K562 (cell line): ENCODE data around the gene NDUFB10. TPM values are rescaled to one million over a fixed set of nuclear protein-coding genes. Genes with fewer than 3 reads are reported as not detected.
A peak's percentile ranks its signal among the peaks of the same experiment; 100 is the strongest.

Source experiments
- CCNT2 ChIP-seq: IDR thresholded peaks from 2 replicates; pipeline ENCODE4 v1.6.1; 2011; ENCODE audit warnings: borderline replicate concordance, low read depth, mild to moderate bottlenecking, moderate library complexity, mixed read lengths, low read length; ENCODE audit not compliant: insufficient read length; ENCODE audit errors: extremely low read depth
- CHD7 ChIP-seq: fragments of 200-600 bp; sonication (generic); IDR thresholded peaks from one replicate; pipeline ENCODE4 v1.6.1; 2012; ENCODE audit warnings: mild to moderate bottlenecking, low read depth, low read length, inconsistent platforms
- FOSL1 ChIP-seq: fragments of 200-800 bp; sonication (Bioruptor generic); conservative IDR thresholded peaks from 2 replicates; pipeline ENCODE4 v1.6.1; 2016; ENCODE audit warnings: missing genetic modification characterization, missing compliant biosample characterization
- GATAD2A ChIP-seq: fragments of 450-650 bp; IDR thresholded peaks from 2 replicates; pipeline ENCODE4 v1.6.1; 2017
- HNRNPUL1 ChIP-seq: fragments of 200-400 bp; formaldehyde crosslinking; IDR thresholded peaks from 2 replicates; pipeline ENCODE4 v1.6.1; 2017; ENCODE audit warnings: low read length
- MAFF ChIP-seq: IDR thresholded peaks from 2 replicates; pipeline ENCODE4 v1.6.1; 2012; ENCODE audit warnings: low read length, improper control_type of control experiment
- MCM2 ChIP-seq: fragments of 450-650 bp; IDR thresholded peaks from 2 replicates; pipeline ENCODE4 v1.6.1; 2017; ENCODE audit warnings: low read depth, mild to moderate bottlenecking
- PRPF4 ChIP-seq: fragments of 200-400 bp; formaldehyde crosslinking; IDR thresholded peaks from one replicate; pipeline ENCODE4 v1.6.1; 2017; ENCODE audit warnings: low read length, low read depth, mild to moderate bottlenecking; ENCODE audit not compliant: insufficient read depth, poor library complexity, severe bottlenecking
- ZNF778 ChIP-seq: fragments of 450-650 bp; formaldehyde crosslinking; IDR thresholded peaks from 2 replicates; pipeline ENCODE4 v1.4.0; 2020; ENCODE audit warnings: mild to moderate bottlenecking, moderate library complexity
- polyA plus RNA-seq, 8 experiments: library from polyadenylated mRNA; depleted of rRNA in 4 of 8; stranded (reverse) in 5 of 8; unstranded in 3 of 8; fragments of >200 nt; fragmentation: Nextera tagmentation in 2 of 8; fragmentation: Illumina TruSeq in 1 of 8; extraction: Ambion mirVana in 2 of 8; extraction: Trizol in 1 of 8; gene quantifications; 2 replicates each; pipeline versions ENCODE4 v1.2.1 to v1.2.3, GENCODE V29; 2011 to 2014; ENCODE audit warnings: inconsistent platforms in 1 of 8, missing spikeins in 1 of 8
- total RNA-seq, 7 experiments: library from RNA; depleted of rRNA in 6 of 7; stranded (reverse); fragments of >200 nt in 6 of 7; fragmentation: Illumina TruSeq in 2 of 7; extraction: Trizol in 2 of 7; gene quantifications; 2 replicates each; pipeline versions ENCODE4 v1.2.1 to v1.2.3, GENCODE V29; 2011 to 2021; ENCODE audit warnings: low replicate concordance in 1 of 7
- TF ChIP-seq, protein P1 (sequence below): IDR thresholded peaks from 2 replicates; pipeline ENCODE4 v1.6.1; 2011; ENCODE audit warnings: borderline replicate concordance, low read depth, mild to moderate bottlenecking, moderate library complexity, low read length; ENCODE audit not compliant: insufficient read depth, poor library complexity, severe bottlenecking
- TF ChIP-seq, protein P2 (sequence below): fragments of 250-450 bp; sonication (Bioruptor Pico); IDR thresholded peaks from 2 replicates; pipeline ENCODE4 v1.8.0; 2022; ENCODE audit warnings: moderate library complexity, mild to moderate bottlenecking, inconsistent platforms

Gene NDUFB10
- total and polyA plus RNA-seq, 9 of the 15 experiments (the other 6 are each of a cell fraction or from before 2014, with no cell fraction given): 69.3 to 527 (median 161) TPM

GRCh38 chr16:1942810-1943726 is 16.3 kb upstream of the NDUFB10 start, which contains the start of gene MSRB1 (continued):
- TF ChIP-seq CHD7 (no peak), PRPF4 (no peak), CCNT2 (peak; percentile 70), MAFF (no peak), ZNF778 (CRISPR knock-in tag) (no peak), HNRNPUL1 (no peak), FOSL1 (tag) (no peak), GATAD2A (0 out of 2 replicates have a peak, but pooled peaks have one; percentile 37), MCM2 (no peak)
- TF ChIP-seq, protein P1, sequence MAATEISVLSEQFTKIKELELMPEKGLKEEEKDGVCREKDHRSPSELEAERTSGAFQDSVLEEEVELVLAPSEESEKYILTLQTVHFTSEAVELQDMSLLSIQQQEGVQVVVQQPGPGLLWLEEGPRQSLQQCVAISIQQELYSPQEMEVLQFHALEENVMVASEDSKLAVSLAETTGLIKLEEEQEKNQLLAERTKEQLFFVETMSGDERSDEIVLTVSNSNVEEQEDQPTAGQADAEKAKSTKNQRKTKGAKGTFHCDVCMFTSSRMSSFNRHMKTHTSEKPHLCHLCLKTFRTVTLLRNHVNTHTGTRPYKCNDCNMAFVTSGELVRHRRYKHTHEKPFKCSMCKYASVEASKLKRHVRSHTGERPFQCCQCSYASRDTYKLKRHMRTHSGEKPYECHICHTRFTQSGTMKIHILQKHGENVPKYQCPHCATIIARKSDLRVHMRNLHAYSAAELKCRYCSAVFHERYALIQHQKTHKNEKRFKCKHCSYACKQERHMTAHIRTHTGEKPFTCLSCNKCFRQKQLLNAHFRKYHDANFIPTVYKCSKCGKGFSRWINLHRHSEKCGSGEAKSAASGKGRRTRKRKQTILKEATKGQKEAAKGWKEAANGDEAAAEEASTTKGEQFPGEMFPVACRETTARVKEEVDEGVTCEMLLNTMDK: no peak
- TF ChIP-seq, protein P2, sequence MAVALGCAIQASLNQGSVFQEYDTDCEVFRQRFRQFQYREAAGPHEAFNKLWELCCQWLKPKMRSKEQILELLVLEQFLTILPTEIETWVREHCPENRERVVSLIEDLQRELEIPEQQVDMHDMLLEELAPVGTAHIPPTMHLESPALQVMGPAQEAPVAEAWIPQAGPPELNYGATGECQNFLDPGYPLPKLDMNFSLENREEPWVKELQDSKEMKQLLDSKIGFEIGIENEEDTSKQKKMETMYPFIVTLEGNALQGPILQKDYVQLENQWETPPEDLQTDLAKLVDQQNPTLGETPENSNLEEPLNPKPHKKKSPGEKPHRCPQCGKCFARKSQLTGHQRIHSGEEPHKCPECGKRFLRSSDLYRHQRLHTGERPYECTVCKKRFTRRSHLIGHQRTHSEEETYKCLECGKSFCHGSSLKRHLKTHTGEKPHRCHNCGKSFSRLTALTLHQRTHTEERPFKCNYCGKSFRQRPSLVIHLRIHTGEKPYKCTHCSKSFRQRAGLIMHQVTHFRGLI (CRISPR knock-in tag): no peak
